ENCODE measurements around the gene POLD1.
"Not testable (repeated sequence)": the region's sequence is repeated elsewhere in the genome, so short reads cannot be mapped to it uniquely, and the experiment has no call there.

Gene POLD1

GRCh38 chr19:50383852-50384684, at the start of gene POLD1:
Gene POLD1 (plus strand): TSS chr19:50384347. CDS start chr19:50398852, 14,505 bp downstream.
- DNase-seq: peak; percentile 97

DNA sequence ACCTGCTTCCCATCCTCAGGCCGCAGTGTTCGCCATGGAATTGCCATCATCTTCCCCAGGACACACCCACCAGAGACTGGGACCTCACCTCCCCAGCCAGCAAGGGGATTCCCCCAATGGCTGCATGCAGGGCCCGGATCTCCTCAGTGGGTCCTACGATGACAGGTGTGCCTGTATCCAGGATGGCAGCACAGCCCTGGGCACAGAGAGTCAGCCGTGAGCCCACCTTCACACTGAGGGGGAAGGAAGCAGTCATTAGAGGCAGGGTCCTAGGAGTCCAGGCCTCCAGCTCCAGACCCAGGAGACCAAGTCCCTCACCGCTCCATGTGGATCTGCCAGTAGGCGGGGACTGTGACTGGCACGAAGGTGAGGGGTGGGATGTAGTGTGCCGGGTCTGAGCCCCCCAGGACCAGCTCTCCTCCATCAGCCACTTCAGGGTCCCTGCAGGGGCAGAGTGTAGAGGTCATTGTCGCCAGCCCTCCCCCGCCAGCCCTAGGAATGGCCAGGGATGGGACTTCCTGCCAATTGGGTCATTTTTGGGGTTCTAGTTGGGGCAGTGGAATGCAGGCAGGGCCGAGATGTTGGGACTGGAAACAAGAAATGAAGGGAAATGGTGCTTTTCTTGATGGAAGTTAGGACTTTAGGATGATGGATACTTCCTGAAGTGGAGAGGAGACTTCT, 49.3 kb upstream of the POLD1 start:
- DNase-seq: no peak

GRCh38 chr19:50337031-50337430, 47.1 kb upstream of the POLD1 start:
- DNase-seq: not testable (repeated sequence)

GRCh38 chr19:50340331-50340730, 43.8 kb upstream of the POLD1 start:
- DNase-seq: no peak

DNA sequence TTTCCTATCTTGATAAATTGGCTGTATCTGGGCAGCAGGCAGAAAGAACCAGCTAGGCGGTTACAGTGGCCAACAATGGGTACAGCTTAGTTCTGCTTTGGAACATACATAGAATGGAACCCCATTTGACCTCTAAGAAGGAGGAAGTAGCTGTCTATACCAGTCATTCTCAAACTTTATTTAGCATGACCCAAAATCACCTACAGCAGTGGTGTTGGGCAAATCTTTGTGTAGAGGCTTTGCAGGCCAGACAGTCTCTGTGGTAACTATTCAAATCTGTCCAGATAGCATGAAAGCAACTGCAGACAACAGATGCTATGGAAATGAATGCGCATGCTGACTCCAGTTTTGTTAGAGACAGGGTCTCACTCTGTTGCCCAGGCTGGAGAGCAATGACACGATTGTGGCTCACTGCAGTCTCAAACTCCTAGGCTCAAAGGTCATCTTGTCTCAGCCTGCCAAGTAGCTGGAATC, 43.0 kb upstream of the POLD1 start:
- no peak for DNase-seq

DNA sequence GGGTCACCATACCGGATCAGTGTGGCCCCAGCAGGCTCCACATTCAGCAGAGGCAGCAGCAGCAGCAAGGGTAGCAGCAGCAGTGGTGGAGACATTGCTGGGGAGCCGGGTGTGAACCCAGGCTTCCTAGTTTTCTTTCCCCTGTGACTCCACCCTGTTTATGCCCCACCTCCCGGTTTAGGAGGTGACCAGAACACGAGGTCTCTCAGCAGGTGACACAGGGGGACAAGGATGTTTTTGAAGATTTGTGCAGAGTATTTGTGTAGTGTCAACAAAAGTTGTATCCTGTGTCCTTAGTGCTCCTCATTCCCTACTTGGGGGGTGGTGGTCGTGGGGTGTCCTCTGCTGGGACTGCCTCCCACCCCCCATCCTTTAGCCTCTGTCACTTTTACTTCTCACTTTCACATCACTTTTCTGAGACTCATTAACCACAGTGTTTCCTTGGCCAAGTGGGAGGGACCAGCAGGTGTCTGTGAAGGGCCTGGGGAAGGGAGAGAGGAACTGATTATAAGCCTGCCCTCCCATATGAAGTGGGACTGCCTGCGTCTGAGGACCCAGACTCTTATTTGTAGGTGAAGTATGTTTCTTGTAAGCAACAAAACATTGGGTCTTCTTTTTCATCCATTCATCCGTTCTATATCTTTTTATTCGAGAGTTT, 39.4 kb upstream of the POLD1 start:
- no peak for DNase-seq

- DNase-seq: not testable (repeated sequence)
Observed at GRCh38 chr19:50347089-50347581, 37.0 kb upstream of the POLD1 start.

- no peak for DNase-seq
Observed at GRCh38 chr19:50349277-50350057, 34.7 kb upstream of the POLD1 start.

GRCh38 chr19:50352242-50352641, 31.9 kb upstream of the POLD1 start:
- no peak for DNase-seq

GRCh38 chr19:50353487-50353880, 30.7 kb upstream of the POLD1 start:
- DNase-seq: not testable (repeated sequence)

- DNase-seq: no peak
Observed at GRCh38 chr19:50356691-50357177, 27.4 kb upstream of the POLD1 start.

DNA sequence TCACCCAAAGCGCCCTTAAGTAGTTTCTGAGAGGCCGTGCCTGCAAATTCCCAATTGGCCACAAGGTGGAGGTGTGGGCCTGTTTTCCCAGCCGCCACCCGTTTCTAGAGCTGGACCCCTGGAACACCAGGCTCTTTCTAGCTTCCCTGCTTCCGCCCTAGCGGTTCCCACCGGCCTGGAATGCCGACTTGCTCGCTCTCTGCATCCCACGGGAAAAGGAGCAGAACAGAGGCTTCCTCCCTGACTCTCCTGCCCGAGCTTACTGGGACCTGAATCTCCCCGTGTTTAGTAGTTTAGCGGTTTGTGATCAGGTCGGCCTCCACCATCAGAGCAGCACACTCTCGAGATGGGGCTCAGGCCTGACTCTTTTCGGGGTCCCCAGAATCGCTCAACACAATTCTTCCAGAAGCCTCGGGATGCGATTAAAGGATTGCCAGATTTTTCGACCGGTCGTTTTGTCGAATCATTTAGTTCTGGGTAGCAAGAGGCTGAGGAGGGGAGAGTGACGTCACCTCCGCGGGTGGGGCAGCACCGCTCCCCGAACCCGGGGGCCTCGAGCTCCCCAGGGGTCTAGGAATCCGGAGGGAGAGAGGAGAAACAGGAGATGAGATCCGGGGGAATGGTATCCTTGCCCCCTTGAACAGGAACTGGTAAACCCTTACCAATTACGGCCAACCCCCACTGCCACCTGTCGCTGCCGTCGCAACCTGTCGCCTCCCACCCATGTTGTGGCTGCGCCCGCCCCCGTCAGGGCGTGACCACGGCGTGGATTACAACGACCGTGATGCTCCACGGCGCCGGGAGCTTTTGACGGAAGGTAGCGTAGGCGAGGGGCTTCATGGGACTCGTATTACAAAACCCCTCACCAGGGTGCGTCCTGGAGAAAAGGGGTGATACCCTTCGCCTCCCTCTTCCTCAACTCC, 26.7 kb upstream of the POLD1 start:
- DNase-seq: no peak

- DNase-seq: no peak
Observed at GRCh38 chr19:50358483-50359327, 25.4 kb upstream of the POLD1 start.

- no peak for DNase-seq
Observed at GRCh38 chr19:50359328-50359818, 24.8 kb upstream of the POLD1 start.

DNA sequence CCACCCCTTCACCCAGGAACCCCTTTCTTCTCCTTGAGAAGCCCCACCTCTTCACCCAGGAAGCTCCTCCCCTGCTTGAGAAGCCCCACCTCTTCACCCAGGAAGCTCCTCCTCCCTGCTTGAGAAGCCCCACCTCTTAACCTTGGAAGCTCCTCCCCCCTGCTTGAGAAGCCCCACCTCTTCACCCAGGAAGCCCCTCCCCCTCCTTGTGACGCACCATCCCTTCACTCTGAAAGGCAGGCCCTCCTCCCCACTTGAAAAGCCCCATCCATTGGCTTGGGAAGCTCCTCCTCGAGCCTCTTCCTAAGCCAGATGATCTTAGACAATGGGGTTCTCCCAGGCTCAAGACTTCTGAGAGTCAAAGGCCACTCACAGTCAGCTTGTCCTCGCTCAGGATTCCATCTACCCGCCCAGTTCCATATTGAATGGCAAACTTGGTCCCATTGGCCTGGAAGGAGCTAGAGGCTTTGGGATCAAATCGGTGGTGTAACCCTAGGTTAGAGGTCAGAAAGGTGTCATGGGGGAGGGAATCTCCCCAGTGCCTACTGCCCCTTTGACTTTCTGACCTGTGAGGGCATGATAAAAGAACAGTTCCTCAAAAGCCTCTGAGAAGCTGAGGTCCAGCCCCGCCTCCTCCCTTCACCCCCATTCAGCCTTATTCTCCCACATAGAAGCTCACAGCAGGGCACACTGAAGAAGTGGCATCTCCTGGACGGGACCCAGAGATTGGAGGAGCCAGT, 22.7 kb upstream of the POLD1 start:
- DNase-seq: no peak

GRCh38 chr19:50362030-50362412, 22.1 kb upstream of the POLD1 start:
- DNase-seq: no peak

DNA sequence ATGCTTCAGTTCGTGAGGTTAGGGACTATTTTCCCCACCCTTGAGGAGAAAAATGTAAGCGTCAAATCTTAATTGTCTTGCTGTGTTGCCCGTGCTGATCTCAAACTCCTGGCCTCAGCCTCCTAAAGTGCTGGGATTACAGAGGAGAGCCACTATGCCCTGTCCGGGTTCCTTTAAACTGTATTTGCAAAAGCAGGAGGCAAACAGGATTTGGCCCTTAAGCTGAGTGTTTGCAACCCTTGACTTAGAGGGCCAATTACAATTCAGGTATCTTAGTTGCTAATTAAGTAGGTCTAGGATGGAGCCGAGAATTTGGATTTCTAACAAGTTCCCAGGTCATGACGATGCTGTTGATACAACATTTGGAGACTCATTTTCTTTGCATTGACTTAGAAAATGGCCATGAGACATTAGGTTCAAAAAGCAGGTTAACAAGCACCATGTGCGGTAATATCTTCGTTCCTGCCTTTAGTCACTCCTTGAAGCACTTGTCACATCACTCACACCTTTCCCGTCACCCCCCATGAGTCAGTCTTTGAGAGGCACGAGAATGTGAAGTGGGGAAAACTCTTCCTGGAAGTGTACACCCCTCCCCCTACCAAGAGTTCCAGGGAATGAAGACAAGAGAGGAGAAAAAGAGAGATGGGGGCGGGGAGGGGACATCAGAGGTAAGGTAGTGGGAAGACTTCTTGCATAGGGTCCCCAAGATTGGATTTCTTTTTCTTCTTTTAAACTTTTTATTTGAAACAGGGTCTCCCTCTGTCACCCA, 21.3 kb upstream of the POLD1 start:
- DNase-seq: no peak

All from NCI-H510A (cell line).